GM11168 (cell line): ENCODE results near the gene NBL1.

Experiments used
- in situ Hi-C: fragments of 300-500 bp; cut with MboI; formaldehyde crosslinking; loops from one replicate; pipeline ENCODE4 v1.12.0; 2022; ENCODE audit warnings: low sequenced_read_pairs; ENCODE audit not compliant: unreplicated experiment

Gene NBL1

GRCh38 chr1:19644681-19645410, 735 bp downstream of the NBL1 start:
- in situ Hi-C loops: no loop called here

- in situ Hi-C loops: no loop called here
These were observed 1.5 kb downstream of the NBL1 start for GRCh38 chr1:19645411-19646251.

GRCh38 chr1:19646377-19647319, 2.5 kb downstream of the NBL1 start:
- in situ Hi-C loops: no loop called here

- in situ Hi-C loops: no loop called here
These were observed 3.5 kb downstream of the NBL1 start for GRCh38 chr1:19647643-19648042.

- in situ Hi-C loops: no loop called here
These were observed 4.1 kb downstream of the NBL1 start for GRCh38 chr1:19648239-19648638.

GRCh38 chr1:19648689-19649088, 4.6 kb downstream of the NBL1 start:
- in situ Hi-C loops: no loop called here

GRCh38 chr1:19650416-19651140, 6.5 kb downstream of the NBL1 start:
- in situ Hi-C loops: no loop called here

GRCh38 chr1:19651141-19651737, 7.1 kb downstream of the NBL1 start:
- in situ Hi-C loops: no loop called here

GRCh38 chr1:19654386-19654785, 10.3 kb downstream of the NBL1 start:
- in situ Hi-C loops: no loop called here

- in situ Hi-C loops: no loop called here
These were observed 11.0 kb downstream of the NBL1 start for GRCh38 chr1:19654886-19655717.

- in situ Hi-C loops: no loop called here
These were observed 11.6 kb downstream of the NBL1 start for GRCh38 chr1:19655718-19656080.

GRCh38 chr1:19656134-19656779, 12.1 kb downstream of the NBL1 start:
- in situ Hi-C loops: no loop called here

GRCh38 chr1:19656780-19657466, 12.8 kb downstream of the NBL1 start:
- in situ Hi-C loops: no loop called here

- in situ Hi-C loops: no loop called here
These were observed 13.4 kb downstream of the NBL1 start for GRCh38 chr1:19657511-19657910.

GRCh38 chr1:19658186-19658585, 14.1 kb downstream of the NBL1 start:
- in situ Hi-C loops: no loop called here

GRCh38 chr1:19661721-19662228, 17.7 kb downstream of the NBL1 start:
- in situ Hi-C loops: loop anchor here (5.0 kb wide), 1 partner anchor 36 kb away; no protein-coding TSS in a partner anchor

GRCh38 chr1:19662313-19662712, 18.2 kb downstream of the NBL1 start:
- in situ Hi-C loops: loop anchor here (5.0 kb wide), 1 partner anchor 35 kb away; no protein-coding TSS in a partner anchor
